Brain pericyte (primary cell): ENCODE measurements around the gene CYP1A2.

Source experiments
- DNase-seq: peaks from one replicate; pipeline ENCODE4 v3.0.0-alpha.2; 2012; ENCODE audit warnings: low read depth, low spot score

Gene CYP1A2

GRCh38 chr15:74788683-74789151 is 40.1 kb downstream of the CYP1A2 start:
- DNase-seq: no peak

- no peak for DNase-seq
These were observed 40.6 kb downstream of the CYP1A2 start for GRCh38 chr15:74789171-74789631.

- DNase-seq: no peak
These were observed 41.1 kb downstream of the CYP1A2 start for GRCh38 chr15:74789741-74790079.

- peak; percentile 65 for DNase-seq
These were observed 41.7 kb downstream of the CYP1A2 start for GRCh38 chr15:74790080-74790916.

- no peak for DNase-seq
These were observed 42.4 kb downstream of the CYP1A2 start for GRCh38 chr15:74791007-74791406.

- DNase-seq: no peak
These were observed 43.0 kb downstream of the CYP1A2 start for GRCh38 chr15:74791667-74792066.

- no peak for DNase-seq
These were observed 43.8 kb downstream of the CYP1A2 start for GRCh38 chr15:74792227-74793016.

GRCh38 chr15:74793135-74794028 is 44.7 kb downstream of the CYP1A2 start:
- no peak for DNase-seq

- DNase-seq: no peak
These were observed 45.8 kb downstream of the CYP1A2 start for GRCh38 chr15:74794248-74794969.

- no peak for DNase-seq
These were observed 46.3 kb downstream of the CYP1A2 start for GRCh38 chr15:74794970-74795349.

- no peak for DNase-seq
These were observed 47.5 kb downstream of the CYP1A2 start for GRCh38 chr15:74795966-74796625.

GRCh38 chr15:74798388-74799254 is 50.0 kb downstream of the CYP1A2 start:
- no peak for DNase-seq

GRCh38 chr15:74799255-74799855 is 50.7 kb downstream of the CYP1A2 start:
- DNase-seq: no peak

GRCh38 chr15:74799856-74800558 is 51.4 kb downstream of the CYP1A2 start:
- DNase-seq: no peak

- DNase-seq: no peak
These were observed 52.0 kb downstream of the CYP1A2 start for GRCh38 chr15:74800559-74801094.

GRCh38 chr15:74801311-74801997 is 52.8 kb downstream of the CYP1A2 start:
- DNase-seq: no peak

GRCh38 chr15:74802290-74802689 is 53.6 kb downstream of the CYP1A2 start:
- no peak for DNase-seq
